Fibroblast of mammary gland (primary cell): ENCODE data around the gene PRKCH.
A peak's percentile ranks its signal among the peaks of the same experiment; 100 is the strongest.

Source experiments
- DNase-seq: peaks from one replicate; pipeline ENCODE4 v3.0.0-alpha.2; 2010; ENCODE audit warnings: low read depth
- H3K4me3 ChIP-seq: 2 replicates; pipeline ENCODE4 v1.5.1; 2011; ENCODE audit warnings: low read depth, mild to moderate bottlenecking, low read length, moderate library complexity; ENCODE audit not compliant: control insufficient read depth
- TF ChIP-seq, protein P1 (sequence below): conservative IDR thresholded peaks from 2 replicates; pipeline ENCODE4 v1.5.1; 2011; ENCODE audit warnings: low read depth, low read length, inconsistent platforms; ENCODE audit not compliant: control insufficient read depth, insufficient read depth

The PRKCH gene

DNA sequence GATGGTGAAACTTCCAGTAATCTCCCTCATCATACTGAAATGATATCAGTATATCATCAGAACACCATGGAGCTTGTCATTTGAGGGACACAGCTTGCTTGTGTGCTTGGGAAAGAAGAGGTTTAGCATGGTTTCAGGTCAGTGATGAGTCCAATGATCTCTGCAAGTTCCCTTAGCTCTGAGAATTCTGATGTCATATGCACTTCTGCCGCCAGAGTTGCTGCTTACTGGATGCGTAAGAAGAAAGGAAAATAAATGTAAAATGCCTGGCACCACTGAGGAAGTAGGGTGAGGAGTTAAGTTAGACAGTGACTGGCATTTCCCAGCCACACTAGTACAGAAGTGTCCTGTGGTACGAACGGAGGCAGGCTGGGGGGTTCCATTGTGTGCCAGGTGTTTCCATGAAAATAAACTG is 22.6 kb downstream of the PRKCH start:
- no peak overlapping the region for H3K4me3 ChIP-seq
- TF ChIP-seq, protein P1, sequence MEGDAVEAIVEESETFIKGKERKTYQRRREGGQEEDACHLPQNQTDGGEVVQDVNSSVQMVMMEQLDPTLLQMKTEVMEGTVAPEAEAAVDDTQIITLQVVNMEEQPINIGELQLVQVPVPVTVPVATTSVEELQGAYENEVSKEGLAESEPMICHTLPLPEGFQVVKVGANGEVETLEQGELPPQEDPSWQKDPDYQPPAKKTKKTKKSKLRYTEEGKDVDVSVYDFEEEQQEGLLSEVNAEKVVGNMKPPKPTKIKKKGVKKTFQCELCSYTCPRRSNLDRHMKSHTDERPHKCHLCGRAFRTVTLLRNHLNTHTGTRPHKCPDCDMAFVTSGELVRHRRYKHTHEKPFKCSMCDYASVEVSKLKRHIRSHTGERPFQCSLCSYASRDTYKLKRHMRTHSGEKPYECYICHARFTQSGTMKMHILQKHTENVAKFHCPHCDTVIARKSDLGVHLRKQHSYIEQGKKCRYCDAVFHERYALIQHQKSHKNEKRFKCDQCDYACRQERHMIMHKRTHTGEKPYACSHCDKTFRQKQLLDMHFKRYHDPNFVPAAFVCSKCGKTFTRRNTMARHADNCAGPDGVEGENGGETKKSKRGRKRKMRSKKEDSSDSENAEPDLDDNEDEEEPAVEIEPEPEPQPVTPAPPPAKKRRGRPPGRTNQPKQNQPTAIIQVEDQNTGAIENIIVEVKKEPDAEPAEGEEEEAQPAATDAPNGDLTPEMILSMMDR: no peak
- peak; percentile 12 for DNase-seq

DNA sequence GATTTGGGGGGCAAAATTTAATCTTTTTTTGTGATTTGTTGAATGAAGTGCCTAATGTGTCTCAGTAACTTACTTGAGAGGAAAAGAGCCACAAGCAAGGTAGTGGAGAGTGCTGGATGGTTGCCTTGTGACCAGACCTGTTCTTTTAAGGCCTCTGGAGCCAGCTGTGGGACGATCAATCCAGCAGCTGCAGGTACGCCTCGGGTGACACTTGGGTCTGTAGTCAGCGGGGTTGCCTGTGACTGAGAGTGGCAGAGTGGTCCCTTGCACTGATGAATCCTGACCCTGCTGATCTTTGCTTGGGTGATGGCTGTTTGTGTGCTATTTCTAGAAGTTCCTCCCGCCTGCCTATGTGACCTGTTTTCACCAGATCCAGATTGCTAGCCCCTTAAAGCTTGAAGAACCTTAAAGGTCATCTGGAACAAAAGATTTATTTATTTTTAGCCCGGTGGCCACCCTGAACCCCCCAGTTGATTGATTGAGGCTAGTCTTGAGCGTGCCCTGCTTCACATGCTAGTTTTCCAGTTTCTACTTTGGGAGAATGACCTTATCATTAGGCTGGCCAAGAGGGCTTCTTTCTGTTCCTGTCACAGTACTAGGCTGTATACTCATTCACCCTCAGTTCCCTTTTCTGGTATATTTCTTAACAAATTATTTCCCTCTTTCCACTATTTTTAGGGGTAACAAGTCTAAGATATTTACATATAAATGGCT is 23.2 kb downstream of the PRKCH start:
- no peak for DNase-seq
- TF ChIP-seq, protein P1: no peak
- no peak overlapping the region for H3K4me3 ChIP-seq

DNA sequence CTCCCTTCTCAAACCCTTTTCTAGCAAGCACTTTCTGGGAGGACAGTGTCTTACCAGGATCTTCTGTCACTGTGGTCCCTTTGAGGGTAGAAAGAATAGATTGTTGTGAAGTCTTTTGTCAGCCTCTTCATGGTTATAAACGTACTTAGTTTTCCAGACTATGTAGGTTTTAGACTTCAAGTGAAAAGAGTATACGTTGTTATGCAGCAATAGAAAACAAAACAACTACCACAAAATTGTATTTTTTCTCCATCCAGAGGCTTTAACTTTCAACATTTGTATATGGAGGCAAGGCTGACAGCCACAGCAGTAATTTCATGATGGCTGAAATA is 23.7 kb downstream of the PRKCH start:
- DNase-seq: no peak
- TF ChIP-seq, protein P1: no peak
- H3K4me3 ChIP-seq: no peak overlapping the region

- H3K4me3 ChIP-seq: no peak overlapping the region
- DNase-seq: no peak
- TF ChIP-seq, protein P1: no peak
Observed at GRCh38 chr14:61346221-61346620, 24.8 kb downstream of the PRKCH start.

- no peak for DNase-seq
- TF ChIP-seq, protein P1: no peak
- H3K4me3 ChIP-seq: no peak overlapping the region
Observed at GRCh38 chr14:61346793-61347192, 25.4 kb downstream of the PRKCH start.

DNA sequence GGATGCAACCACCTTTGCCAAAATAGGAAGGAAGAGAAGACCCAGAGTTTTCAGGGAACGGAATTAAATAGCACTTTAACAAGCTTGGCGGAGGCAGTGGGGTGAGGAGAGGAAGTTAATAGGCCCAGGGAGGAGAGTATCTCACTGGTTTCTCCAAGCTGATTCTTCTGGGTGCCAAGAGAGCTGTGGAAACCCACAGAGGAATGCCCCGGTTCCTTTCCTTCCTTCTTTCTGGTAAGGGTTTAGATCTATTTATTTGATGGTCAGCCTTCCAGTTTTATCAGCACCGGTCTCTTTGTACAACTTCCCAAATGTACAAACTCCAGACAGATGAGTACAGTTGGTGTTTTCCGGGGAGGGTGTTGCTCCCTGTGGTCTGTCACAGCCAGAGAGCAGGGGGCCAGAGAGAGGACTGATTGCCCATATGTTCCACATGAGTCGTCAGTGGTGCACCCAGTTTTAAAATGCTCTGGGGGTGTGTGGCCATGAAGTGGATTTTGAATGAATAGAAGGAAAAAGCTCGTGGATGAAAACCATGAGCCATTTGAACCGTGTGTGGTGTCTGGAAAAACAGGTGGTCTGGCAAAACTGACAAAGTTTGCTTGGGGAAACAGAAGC is 26.6 kb downstream of the PRKCH start:
- TF ChIP-seq, protein P1: no peak
- no peak overlapping the region for H3K4me3 ChIP-seq
- no peak for DNase-seq
